A673 (cell line): ENCODE measurements around the gene CCT3.

Source experiments
- EZH2 ChIP-seq: fragments of 200-600 bp; sonication (generic); IDR thresholded peaks from 2 replicates; pipeline ENCODE4 v1.6.1; 2017; ENCODE audit warnings: borderline replicate concordance, low read depth, mild to moderate bottlenecking, mixed read lengths, antibody characterized with exemption, low read length; ENCODE audit not compliant: poor library complexity, severe bottlenecking
- TF ChIP-seq, protein P1 (sequence below): fragments of 300-800, 200-600 bp; sonication (generic); conservative IDR thresholded peaks from 2 replicates; pipeline ENCODE4 v1.5.1; 2017; ENCODE audit warnings: low read depth, mild to moderate bottlenecking, antibody characterized with exemption, low read length, moderate library complexity, mixed read lengths

DNA sequence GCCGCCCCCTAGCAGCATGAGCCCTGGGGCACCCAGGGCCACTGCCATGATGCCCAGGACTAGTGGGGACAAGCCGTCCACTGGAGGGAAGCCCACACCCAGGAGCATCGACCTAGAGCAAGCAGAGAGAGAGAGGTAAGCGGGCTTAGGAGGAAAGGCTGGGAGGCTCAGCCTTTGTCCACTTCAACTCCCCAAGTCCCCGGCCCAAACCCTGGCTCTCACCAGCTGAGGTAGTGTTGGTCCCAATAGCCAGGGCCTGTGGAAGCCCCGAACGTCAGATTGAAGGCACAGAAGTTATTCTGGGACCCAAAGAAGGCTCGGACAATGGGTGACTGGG lies 45.0 kb downstream of the CCT3 start:
- TF ChIP-seq, protein P1, sequence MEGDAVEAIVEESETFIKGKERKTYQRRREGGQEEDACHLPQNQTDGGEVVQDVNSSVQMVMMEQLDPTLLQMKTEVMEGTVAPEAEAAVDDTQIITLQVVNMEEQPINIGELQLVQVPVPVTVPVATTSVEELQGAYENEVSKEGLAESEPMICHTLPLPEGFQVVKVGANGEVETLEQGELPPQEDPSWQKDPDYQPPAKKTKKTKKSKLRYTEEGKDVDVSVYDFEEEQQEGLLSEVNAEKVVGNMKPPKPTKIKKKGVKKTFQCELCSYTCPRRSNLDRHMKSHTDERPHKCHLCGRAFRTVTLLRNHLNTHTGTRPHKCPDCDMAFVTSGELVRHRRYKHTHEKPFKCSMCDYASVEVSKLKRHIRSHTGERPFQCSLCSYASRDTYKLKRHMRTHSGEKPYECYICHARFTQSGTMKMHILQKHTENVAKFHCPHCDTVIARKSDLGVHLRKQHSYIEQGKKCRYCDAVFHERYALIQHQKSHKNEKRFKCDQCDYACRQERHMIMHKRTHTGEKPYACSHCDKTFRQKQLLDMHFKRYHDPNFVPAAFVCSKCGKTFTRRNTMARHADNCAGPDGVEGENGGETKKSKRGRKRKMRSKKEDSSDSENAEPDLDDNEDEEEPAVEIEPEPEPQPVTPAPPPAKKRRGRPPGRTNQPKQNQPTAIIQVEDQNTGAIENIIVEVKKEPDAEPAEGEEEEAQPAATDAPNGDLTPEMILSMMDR, result no peak
- TF ChIP-seq EZH2, result no peak
